Epithelial cell of esophagus (primary cell): ENCODE results near the gene CIB4.

Experiments used
- DNase-seq: peaks from one replicate; pipeline ENCODE4 v3.0.0; 2010; ENCODE audit warnings: low read depth
- H3K4me3 ChIP-seq: 2 replicates; pipeline ENCODE4 v1.5.1; 2011; ENCODE audit warnings: mild to moderate bottlenecking, low read length, control low read depth
- CTCF ChIP-seq: IDR thresholded peaks from 2 replicates; pipeline ENCODE4 v1.5.1; 2011; ENCODE audit warnings: low read depth, mild to moderate bottlenecking, low read length, control low read depth, inconsistent platforms; ENCODE audit not compliant: insufficient read depth; ENCODE audit errors: missing control alignments

The CIB4 gene

GRCh38 chr2:26533661-26534060, 107.5 kb downstream of the CIB4 start:
- no peak for TF ChIP-seq CTCF
- no peak overlapping the region for H3K4me3 ChIP-seq
- DNase-seq, result no peak

GRCh38 chr2:26532301-26533250, 108.6 kb downstream of the CIB4 start:
- no peak for TF ChIP-seq CTCF

More at GRCh38 chr2:26532301-26533250, 108.6 kb downstream of the CIB4 start:
- no peak for DNase-seq
- no peak overlapping the region for H3K4me3 ChIP-seq
